WI38 (cell line): ENCODE data around the gene MNAT1.
"Not testable (repeated sequence)": the region's sequence is repeated elsewhere in the genome, so short reads cannot be mapped to it uniquely, and the experiment has no call there.

Source experiments
- H3K4me3 ChIP-seq: 2 replicates; pipeline ENCODE4 v1.5.1; 2011; ENCODE audit warnings: low read depth, mild to moderate bottlenecking, control low read depth, low read length
- TF ChIP-seq, protein P1 (sequence below): IDR thresholded peaks from 2 replicates; pipeline ENCODE4 v1.5.1; 2012; ENCODE audit warnings: low read depth, mild to moderate bottlenecking, control low read depth, low read length

The MNAT1 gene

GRCh38 chr14:60839657-60840056 is 105.1 kb downstream of the MNAT1 start:
- no peak overlapping the region for H3K4me3 ChIP-seq
- TF ChIP-seq, protein P1, sequence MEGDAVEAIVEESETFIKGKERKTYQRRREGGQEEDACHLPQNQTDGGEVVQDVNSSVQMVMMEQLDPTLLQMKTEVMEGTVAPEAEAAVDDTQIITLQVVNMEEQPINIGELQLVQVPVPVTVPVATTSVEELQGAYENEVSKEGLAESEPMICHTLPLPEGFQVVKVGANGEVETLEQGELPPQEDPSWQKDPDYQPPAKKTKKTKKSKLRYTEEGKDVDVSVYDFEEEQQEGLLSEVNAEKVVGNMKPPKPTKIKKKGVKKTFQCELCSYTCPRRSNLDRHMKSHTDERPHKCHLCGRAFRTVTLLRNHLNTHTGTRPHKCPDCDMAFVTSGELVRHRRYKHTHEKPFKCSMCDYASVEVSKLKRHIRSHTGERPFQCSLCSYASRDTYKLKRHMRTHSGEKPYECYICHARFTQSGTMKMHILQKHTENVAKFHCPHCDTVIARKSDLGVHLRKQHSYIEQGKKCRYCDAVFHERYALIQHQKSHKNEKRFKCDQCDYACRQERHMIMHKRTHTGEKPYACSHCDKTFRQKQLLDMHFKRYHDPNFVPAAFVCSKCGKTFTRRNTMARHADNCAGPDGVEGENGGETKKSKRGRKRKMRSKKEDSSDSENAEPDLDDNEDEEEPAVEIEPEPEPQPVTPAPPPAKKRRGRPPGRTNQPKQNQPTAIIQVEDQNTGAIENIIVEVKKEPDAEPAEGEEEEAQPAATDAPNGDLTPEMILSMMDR, result no peak

GRCh38 chr14:60840313-60840712 is 105.8 kb downstream of the MNAT1 start:
- H3K4me3 ChIP-seq, result no peak overlapping the region
- TF ChIP-seq, protein P1, result no peak

DNA sequence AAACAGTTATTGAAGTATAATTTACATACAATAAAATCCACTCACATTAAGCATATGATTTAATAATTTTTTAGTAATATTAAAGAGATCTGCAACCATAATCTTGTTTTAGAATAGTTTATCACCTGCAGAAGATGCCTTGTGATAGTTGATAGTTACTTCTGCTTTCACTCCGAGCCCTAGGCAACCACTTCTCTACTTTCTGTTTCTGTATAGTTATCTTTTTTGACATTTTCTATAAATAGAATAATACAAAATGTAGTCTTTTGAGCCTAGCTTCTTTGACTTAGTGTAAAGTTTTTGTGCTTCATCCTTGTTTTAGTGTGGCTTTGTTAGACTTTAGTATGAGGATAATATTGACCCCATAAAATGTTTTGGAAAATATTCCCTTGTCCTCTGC is 111.0 kb downstream of the MNAT1 start:
- TF ChIP-seq, protein P1, result no peak
- H3K4me3 ChIP-seq, result no peak overlapping the region

DNA sequence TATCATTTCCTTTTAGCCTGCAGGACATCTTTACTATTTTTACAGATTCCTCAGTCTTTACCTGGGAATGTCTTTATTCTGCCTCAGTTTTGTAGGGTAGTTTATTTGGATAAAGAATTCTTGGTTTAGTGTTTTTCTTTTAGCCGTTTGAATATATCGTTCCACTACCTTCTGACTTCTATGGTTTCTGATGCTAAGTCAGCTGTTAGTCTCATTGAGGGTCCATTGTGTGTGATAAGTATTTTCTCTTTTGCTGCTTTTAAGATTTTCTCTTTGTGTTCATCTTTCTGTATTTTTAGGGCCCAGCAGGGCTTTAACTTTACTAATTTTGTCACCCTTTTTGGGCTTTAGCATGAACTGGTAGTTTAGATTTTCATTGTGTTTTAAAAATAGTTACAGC is 113.5 kb downstream of the MNAT1 start:
- H3K4me3 ChIP-seq, result no peak overlapping the region
- TF ChIP-seq, protein P1, result no peak

DNA sequence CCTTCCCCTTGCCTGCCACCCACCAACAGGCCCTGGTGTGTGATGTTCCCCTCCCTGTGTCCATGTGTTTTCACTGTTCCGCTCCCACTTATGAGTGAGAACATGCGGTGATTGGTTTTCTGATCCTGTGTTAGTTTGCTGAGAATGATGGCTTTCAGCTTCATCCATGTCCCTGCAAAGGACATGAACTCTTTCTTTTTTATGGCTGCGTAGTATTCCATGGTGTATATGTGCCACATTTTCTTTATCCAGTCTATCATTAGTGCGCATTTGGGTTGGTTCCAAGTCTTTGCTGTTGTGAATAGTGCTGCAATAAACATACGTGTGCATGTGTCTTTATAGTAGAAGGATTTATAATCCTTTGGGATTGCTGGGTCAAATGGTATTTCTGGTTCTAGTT is 117.1 kb downstream of the MNAT1 start:
- H3K4me3 ChIP-seq, result not testable (repeated sequence)

GRCh38 chr14:60856111-60856510 is 121.5 kb downstream of the MNAT1 start:
- TF ChIP-seq, protein P1, result no peak
- H3K4me3 ChIP-seq, result no peak overlapping the region

- no peak overlapping the region for H3K4me3 ChIP-seq
- TF ChIP-seq, protein P1, result no peak
Observed at GRCh38 chr14:60859525-60859924, 125.0 kb downstream of the MNAT1 start.

GRCh38 chr14:60861545-60862140 is 127.1 kb downstream of the MNAT1 start:
- TF ChIP-seq, protein P1, result no peak
- no peak overlapping the region for H3K4me3 ChIP-seq
